EL (cell line): ENCODE results near the gene ABCB4.
"Not testable (repeated sequence)": the region's sequence is repeated elsewhere in the genome, so short reads cannot be mapped to it uniquely, and the experiment has no call there.

Experiments
- DNase-seq: peaks from one replicate; pipeline ENCODE4 v3.0.0-alpha.2; 2016

The ABCB4 gene

DNA sequence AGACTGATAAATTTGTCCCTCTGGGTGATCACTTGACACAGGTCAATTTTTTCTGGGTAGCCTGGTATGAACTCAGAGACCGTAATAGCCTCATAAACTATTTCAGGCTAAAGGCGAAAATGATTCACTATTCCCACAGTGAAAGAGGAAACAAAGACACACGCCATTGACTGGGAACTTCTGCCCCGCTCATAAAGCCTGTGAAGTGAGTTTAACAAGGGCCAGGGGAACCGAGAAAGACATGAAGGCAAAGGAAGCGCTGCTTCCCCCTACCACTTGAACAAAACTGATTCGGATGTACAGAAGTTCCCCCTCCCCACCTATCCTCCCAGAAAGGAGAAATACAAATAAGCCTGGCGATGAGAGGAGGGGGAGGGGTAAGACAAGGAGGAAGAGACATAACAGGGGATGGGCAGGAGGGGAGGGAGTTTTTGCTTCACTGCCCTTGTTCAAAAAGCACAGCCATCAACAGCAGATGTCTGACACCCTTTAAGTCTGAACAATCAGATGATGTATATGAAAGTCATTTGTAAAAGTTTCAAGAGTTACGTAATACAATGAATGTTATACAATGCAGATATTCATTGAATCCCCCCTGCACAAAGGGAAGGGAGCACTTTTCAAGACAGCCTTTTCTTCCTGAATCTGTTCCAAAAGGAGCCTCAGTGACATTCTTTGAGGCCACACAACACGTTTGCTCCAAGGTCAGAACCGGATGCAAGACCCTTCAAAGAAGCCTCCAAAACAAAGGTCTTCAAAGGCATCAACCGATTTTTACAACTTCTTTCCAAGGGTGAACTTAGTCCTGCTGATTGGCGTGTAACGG is 734 bp downstream of the ABCB4 start:
- peak; percentile 44 for DNase-seq

DNA sequence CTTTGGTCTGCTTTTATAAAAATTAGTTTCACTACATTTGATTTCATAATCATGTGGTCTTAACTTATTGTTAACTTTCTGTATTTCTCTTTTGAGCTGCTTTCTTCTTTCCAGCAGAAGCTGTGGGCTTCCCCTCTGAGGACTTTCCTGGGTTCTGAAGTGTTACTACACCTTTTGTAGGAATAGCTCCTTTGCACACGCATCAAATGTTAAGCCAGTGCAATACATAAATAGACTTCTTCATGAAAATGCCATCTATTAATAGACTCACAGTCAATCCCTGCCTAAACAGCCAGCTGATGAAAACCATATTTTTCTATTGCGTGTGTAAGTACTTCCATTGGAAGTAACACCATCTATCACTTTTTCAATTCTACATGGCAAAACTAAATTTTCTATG is 1.5 kb downstream of the ABCB4 start:
- DNase-seq = no peak

DNA sequence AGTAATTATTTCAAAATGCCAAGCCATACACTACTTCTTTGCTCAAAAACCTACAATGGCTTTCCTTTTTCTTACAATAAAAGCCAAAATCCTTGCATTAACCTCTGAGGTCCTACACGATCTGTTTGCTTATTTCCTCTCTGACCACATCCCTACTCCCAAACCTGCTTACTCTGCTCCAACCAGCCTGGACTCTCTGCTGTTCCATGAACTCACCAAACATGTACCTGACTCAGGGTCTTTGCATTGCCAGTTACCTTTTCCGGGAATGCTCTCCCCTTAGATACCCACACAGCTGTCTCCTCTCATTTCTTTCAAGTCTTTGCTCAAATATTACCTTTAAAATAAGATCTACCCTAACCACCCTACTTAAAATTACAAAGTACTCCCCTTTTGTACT is 2.3 kb downstream of the ABCB4 start:
- no peak for DNase-seq

DNA sequence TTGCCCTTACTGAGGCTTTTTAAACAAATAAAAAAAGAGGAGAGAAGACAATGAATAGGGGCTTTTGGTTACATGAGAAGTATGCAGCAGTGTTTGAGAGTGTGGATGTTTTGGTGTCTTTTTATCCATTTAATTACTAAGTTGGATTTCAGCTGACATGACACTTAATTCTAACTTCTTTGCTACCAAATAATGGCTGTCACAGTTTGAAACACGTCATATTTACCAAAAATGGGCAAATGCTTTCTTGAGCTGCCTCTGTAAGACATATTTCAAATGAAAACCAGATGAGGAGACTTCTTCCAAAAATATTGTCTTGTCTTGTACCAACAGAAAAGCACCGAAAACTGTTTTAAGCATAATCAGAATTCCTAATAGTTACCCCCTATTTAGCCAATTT is 4.0 kb downstream of the ABCB4 start:
- DNase-seq = no peak

DNA sequence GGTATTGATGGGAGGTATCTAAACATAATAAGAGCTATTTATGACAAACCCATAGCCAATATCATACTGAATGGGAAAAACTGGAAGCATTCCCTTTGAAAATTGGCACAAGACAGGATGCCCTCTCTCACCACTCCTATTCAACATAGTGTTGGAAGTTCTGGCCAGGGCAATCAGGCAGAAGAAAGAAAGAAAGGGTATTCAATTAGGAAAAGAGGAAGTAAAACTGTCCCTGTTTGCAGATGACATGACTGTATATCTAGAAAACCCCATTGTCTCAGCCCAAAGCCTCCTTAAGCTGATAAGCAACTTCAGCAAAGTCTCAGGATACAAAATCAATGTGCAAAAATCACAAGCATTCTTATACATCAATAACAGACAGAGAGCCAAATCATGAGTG is 6.3 kb downstream of the ABCB4 start:
- not testable (repeated sequence) for DNase-seq

DNA sequence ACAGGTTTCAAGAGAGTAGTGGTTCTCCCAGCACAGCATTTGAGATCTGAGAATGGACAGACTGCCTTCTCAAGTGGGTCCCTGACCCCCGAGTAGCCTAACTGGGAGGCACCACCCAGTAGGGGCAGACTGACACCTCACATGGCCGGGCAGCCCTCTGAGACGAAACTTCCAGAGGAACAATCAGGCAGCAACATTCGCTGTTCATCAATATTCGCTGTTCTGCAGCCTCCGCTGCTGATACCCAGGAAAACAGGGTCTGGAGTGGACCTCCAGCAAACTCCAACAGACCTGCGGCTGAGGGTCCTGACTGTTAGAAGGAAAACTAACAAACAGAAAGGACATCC is 10.0 kb downstream of the ABCB4 start:
- DNase-seq = not testable (repeated sequence)

DNA sequence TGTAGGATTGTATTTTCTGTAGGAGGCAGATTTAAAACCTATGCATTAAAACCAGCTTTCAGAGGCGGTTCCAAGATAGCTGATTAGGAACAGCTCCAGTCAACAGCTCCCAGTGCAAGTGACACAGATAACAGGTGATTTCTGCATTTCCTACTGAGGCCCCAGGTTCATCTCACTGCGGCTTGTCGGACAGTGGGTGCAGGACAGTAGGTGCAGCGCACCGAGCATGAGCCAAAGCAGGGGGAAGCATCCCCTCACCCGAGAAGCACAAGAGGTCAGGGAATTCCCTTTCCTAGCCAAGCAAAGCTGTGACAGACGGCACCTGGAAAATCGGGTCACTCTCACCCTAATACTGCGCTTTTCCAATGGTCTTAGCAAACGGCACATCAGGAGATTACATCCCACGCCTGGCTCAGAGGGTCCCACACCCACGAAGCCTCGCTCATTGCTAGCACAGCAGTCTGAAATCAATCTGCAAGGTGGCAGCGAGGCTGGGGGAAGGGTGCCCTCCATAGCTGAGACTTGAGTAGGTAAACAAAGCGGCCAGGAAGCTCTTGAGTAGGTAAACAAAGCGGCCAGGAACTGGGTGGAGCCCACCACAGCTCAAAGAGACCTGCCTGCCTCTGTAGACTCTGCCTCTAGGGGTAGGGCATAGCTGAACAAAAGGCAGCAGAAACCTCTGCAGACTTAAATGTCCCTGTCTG is 10.5 kb downstream of the ABCB4 start:
- not testable (repeated sequence) for DNase-seq

DNA sequence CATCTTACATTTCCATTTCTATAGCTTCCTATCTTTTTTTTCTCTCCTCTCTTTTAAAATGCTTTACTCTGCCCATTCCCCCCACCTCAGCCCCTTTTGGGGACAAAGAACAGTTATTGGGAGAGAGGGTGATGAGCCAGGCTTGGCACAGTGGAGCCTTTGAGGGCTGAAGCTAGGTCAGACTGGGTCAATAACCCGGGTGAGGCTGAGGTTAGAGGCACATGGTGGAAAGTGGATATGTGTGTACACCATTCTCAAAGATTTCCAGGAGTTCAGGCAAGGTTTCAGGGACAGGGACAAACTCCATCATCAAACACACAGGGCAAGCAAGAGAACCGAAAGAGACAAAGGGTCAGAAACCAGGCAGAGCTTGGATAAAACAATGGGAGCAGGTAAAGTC is 11.5 kb downstream of the ABCB4 start:
- DNase-seq = no peak

DNA sequence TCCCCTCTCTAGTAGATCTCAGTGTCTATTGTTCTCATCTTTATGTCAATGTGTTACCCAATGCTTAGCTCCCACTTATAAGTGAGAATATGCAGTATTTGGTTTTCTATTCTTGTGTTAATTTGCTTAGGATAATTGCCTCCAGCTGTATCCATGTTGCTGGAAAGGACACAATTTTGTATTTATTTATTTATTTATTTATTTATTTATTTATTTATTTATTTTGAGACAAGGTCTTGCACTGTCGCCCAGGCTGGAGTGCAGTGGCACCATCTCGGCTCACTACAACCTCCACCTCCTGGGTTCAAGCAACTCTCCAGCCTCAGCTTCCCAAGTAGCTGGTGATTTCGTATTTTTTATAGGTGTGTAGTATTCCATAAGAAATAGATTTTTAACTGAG is 15.0 kb downstream of the ABCB4 start:
- not testable (repeated sequence) for DNase-seq

DNA sequence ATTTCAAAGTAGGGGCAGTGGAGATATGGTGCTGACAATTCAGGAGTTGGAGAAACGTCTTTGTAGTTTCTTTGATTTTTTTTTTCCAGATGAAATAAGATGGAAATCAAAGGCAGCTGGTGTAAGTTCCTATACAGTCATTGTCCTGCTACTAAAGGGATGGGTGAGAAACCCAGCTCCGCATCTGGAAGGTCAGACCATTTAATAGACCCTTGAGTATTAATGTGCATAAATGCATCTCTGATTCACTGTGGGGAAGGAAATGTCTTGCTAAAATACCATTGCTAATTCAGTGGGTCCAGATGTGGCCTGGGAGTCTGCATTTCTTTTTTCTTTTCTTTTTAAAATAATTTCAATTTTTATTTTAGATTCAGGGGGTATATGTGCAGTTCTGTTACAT is 15.5 kb downstream of the ABCB4 start:
- no peak for DNase-seq

DNA sequence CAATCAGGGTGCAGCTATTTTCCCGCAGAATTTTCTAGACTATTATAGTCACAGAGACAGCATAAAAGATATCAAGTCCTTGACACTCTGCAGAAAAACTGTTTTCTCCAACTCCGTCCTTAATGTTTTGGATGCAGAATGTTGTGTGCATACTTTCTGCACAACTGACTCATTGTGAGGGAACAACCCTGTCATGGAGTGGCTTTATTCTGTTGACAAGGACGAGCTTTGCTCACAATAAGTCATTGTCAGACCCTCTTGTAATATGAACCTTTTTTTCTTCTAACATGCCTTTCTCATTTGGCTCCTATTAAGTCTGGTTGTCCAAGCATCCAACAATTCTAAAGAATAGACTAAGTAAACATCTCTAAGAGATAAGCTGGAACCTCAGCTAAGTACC is 17.3 kb downstream of the ABCB4 start:
- DNase-seq = no peak

DNA sequence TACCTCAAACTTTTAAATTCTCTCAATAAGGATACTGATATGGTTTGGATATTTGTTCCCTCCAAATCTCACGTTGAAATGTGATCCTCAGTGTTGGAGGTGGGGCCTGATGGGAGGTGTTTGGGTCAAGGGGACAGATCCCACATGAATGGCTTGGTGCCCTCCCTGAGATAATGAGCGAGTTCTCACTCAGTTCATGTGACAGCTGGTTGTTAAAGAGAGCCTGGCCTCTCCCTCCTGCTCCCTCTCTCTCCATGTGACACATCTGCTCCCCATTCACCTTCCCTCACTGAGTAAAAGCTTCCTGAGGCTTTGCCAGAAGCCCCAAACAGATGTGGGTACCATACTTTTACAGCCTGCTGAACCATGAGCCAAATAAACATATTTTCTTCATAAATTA is 19.2 kb downstream of the ABCB4 start:
- no peak for DNase-seq

DNA sequence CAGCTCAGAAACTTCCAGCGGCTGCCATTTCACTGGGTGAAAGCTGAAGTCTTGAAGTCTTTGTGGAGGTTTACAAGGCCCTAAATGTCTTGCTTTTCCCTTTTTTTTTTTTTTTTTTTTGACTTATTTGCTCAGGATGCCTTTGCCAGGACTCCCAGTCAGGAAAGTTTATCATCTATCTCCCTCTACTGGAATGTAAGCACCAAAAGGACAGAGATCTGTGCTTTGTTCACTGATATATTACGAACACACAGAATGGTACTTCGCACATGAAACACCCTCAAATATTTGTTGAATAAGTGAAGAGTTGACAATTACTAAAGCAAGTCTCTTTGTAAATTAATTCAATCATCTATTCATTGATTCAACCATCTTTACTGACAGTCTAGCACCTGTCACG is 23.2 kb downstream of the ABCB4 start:
- DNase-seq = no peak

DNA sequence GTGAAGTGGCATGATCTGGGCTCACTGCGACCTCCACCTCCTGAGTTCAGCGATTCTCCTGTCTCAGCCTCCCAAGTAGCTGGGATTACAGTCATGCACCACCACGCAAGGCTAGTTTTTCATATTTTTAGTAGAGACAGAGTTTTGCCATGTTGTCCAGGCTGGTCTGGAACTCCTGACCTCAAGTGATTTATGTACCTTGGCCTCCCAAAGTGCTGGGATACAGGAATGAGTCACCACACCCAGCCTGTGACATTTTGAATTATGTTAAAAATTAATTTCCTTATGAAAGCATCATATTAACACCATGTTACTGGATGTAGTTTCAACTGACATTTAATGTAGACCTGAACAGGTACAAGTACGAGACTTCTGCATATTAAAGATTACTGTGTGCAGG is 24.3 kb downstream of the ABCB4 start:
- DNase-seq = no peak

DNA sequence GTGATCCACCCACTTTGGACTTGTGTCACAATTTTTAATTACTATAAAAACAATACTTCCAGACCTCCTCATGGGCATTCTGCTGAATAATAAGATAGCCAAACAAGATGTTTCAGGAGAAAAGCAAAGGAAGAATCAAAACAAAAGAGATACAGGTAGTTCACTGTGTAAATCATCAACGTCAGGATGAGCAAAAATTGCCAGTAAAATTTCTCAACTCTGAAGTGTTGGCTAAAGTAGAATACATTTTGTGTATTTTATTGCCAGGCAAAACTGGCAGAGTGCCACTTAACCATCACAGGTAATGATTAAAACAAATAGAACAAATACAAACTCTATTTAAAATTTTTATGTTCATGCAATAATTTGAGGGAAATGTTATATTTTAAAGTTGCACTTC is 24.8 kb downstream of the ABCB4 start:
- no peak for DNase-seq

DNA sequence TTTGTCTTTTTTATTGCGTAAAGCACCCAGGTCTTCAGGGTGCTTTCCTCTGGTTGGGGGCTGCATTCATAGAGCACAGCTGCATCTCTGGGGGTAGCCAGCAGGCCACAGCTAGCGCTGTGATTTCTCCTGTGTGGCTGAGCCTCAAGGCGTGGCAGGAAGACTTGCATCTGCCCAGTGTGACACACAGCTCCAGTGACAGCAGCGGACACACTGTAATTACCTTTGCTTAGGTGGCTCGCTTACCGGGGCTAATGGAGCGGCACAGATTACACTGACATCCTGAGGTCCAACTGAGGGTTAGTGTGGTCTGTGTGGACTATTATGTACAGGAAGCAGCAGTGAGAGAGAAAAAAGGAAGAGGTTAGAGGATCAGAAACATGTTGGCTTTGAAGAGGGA is 27.1 kb downstream of the ABCB4 start:
- DNase-seq = no peak

DNA sequence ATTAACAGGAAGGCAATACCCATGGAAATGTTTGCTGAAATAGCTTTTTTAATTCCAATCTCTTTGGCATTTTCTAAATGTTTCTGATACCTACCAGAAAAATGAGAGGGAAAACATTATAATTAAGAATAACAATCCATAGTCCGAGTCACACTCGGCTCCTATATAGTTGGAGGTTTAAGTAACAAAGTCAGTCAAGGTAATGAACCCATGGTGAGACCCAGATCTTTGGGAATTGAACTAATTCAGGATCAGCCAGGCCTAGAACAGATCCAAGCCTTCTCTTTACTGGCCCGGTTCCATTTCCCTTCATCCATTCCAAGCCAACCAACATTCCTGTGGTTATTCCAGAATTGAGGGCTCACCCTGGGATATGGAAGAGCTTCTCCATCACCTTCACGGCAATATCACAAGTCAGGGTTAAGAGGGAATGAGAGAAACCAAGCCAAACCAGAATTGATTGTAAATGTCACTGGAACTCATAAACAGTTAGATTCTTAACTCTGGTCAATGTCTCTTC is 28.3 kb downstream of the ABCB4 start:
- peak; percentile 4 for DNase-seq

DNA sequence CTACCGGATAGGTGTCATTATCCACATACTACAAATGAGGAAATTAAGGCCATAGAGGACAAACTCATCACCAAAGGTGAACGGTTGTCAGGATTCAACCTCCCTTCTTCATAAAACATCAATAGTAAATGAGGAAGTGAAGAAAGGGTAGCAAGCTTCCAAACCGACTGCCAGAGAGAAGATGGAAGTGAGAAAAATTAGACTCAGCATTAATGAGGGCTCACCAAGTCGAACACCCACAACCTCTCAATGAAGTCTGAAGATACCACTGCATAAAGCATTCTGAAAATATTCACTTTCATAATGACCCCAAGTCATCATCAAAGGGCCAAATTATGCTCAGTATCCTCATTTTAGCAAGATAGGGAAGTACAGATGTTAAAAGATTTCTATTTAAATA is 29.6 kb downstream of the ABCB4 start:
- no peak for DNase-seq

DNA sequence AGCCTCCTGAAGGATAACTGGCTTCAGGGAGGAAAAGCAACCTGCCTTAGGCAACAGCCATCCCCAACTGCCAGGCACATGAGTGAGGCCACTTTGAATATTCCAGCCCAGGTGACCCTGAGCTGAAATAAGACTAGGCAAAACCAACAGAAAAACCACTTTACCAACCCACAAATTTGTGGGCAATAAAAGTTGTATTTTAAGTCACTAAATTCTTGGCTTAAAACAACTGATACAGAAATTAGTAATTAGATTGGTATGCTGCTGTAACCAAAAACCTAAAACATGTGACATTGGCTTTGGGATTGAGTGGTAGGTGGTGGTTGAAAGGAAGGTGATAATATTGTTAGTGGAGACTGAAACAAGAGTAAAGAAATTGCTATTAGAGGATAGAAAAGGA is 39.9 kb downstream of the ABCB4 start:
- DNase-seq = no peak

DNA sequence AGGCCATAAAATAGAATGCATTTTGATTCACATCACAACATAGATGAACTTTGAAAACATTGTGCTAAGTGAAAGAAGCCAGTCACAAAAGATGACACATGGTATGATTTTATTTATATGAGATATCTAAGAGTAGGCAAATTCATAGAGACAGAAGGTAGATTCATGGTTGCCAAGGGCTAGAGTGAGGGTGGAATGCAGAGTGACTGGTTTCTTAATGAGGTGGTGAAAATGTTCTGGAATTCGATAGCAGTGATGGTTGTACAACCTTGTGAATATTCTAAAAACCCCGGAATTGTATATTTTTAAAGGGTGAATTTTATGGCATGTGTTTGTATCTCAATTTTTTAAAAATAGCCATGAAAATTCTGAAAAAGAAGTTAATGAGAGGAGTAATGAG is 42.9 kb downstream of the ABCB4 start:
- no peak for DNase-seq

DNA sequence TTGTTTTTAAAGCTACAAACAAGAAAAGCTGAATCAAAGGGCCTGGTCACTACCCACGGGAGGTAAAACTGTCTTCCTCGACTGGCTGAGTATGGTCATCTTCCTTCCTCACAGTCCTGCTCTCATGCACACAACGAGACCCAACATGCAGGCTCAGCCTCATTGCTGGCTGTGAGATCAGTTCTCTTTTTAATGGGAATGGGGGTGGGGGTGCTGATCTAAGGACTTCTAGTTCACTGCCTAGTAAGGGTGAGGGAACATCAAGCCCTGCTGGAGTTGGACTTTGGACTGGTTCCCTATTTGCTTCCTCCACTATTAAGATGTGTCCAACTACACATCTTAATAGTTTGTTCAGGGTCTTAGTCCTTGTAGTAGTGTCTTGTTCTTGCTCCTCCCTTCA is 48.2 kb downstream of the ABCB4 start:
- no peak for DNase-seq

DNA sequence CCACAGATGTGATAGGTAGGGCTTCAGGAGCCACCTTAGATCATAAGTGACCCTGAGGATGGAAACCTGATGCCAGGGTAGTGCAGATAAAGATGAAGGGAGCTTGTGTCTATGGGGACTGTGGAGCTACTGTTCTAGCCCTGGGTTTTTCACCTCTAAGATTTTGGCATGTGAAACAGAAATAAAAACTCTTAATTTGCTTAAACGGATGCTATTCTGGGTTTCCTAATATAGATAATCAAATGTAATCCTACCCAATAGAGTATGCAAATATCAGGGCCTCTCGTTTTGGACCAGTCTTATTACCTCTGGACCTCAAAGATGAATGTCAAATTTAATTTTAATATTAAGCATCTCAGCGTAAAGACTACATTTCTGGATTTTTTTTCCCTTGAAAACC is 49.3 kb downstream of the ABCB4 start:
- DNase-seq = no peak

DNA sequence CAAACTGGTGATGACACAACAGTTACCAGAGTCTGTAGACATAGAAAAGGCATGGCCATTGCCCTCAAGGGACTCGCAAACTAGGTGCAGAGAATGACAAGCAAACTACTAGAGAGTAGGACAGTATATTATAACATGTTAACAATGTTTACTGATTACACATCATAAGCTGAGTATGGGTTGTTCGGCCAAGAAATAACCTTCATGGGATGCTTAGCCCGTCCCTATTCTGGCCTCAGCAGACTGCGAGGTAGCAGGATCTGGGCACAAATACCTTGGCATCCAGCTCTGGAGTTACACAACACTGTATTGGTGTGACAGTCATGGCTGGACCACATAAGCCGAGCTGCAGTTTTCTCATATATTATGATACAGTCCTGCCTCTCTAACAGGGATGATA is 51.4 kb downstream of the ABCB4 start:
- DNase-seq = no peak

DNA sequence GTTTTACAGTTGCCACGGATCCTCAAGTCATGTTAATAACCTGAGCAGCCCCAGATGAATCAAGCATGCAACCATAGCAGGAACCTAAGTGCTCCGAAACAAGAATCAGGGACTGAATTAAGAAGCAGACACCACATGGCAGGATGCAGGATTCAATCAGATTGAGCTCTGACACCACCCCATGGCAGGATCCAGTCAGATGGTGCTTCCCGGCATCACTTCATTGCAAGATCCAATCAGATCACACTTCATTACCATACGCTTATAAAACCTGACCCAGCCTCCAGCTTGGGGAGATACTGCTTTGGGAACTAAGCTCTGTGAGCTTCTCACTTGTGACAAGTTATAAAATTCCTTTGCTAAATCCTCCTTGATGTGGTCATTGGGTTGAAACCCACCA is 55.3 kb downstream of the ABCB4 start:
- DNase-seq = no peak
